Activated CD4-positive, alpha-beta memory T cell treated with anti-CD3 and anti-CD28 coated beads, Interleukin-2, amount 10 ng/mL, durations not matched to agents 7 days and 5 days (primary cell): Measurements from ENCODE around the gene VAV2. TPM values are rescaled to one million over a fixed set of nuclear protein-coding genes. Genes with fewer than 3 reads are reported as not detected.

Experiments
- CTCF ChIA-PET: fragments of 350-600 bp; sonication (Branson Sonifier 250); formaldehyde crosslinking; loops from one replicate; lab custom pipeline; 2021; ENCODE audit warnings: antibody characterized with exemption, inconsistent platforms; lab: Charles Lee
- POLR2A ChIA-PET: fragments of 350-600 bp; sonication (Branson Sonifier 250); formaldehyde crosslinking; loops from one replicate; lab custom pipeline; 2021; ENCODE audit warnings: antibody characterized with exemption; lab: Charles Lee
- DNase-seq: peaks from one replicate; pipeline ENCODE4 v3.0.0-alpha.2; 2020
- H3K27ac Mint-ChIP-seq: one replicate; pipeline ENCODE4 v1.8.0; 2021; ENCODE audit warnings: mild to moderate bottlenecking, mixed read lengths
- H3K27me3 Mint-ChIP-seq: one replicate; pipeline ENCODE4 v1.8.0; 2021; ENCODE audit warnings: mixed read lengths
- H3K36me3 Mint-ChIP-seq: one replicate; pipeline ENCODE4 v1.8.0; 2021; ENCODE audit warnings: low read depth, mixed read lengths
- H3K4me1 Mint-ChIP-seq: one replicate; pipeline ENCODE4 v1.8.0; 2021; ENCODE audit warnings: mixed read lengths
- H3K4me3 Mint-ChIP-seq: one replicate; pipeline ENCODE4 v1.8.0; 2021; ENCODE audit warnings: mild to moderate bottlenecking, mixed read lengths
- H3K9me3 Mint-ChIP-seq: one replicate; pipeline ENCODE4 v1.8.0; 2021; ENCODE audit warnings: mixed read lengths
- total RNA-seq, 2 experiments: library from RNA; stranded (reverse); gene quantifications; one replicate each; pipeline ENCODE4 v1.2.3, GENCODE V29; 2021

VAV2 gene
- total RNA-seq, 2 experiments from 2014 or later, result 2.4 to 2.9 TPM

DNA sequence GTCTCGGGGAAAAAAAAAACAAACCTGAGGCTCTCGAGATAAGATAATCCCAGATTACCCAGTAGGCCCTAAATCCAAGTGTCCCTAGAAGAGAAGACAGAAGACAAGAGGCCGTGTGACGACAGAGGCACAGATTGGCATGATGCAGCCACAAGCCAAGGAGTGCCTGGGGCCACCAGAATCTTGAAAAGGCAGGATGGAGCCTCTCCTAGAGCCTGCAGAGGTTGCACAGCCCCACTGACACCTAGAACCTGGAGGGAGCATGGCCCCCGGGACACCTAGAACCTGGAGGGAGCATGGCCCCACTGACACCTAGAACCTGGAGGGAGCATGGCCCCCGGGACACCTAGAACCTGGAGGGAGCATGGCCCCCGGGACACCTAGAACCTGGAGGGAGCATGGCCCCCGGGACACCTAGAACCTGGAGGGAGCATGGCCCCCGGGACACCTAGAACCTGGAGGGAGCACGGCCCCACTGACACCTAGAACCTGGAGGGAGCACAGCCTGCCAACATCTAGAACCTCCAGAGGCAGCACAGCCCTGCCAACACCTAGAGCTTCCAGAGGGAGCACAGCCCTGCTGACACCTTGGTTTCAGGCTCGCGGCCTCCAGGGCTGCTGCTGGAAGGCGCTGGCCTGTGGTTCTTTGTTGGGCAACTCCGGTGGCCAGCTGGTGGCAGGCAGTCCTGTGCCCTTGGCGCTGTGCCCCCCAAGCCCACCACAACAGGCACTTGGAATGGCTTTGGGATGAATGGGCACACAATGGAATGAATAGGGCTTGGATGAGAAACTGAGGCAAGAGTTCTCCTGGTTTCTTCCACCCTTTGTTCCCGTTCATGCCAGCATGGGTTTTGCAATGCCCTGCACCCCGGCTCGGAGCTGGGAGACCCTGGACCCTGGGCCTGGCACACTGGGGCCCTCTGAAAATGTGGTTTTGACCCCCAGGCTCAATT is 39.2 kb downstream of the VAV2 start:
- ChIA-PET CTCF (no interaction called here), POLR2A (no interaction called here)
- no peak for DNase-seq
- no peak overlapping the region for H3K27ac Mint-ChIP-seq
- H3K4me1 Mint-ChIP-seq, result peaks cover 11% of the 10 kb centered on the region
- H3K27me3 Mint-ChIP-seq, result no peaks in the 10 kb centered on the region
- H3K36me3 Mint-ChIP-seq, result no peaks in the 10 kb centered on the region
- no peak overlapping the region for H3K4me3 Mint-ChIP-seq
- H3K9me3 Mint-ChIP-seq, result no peaks in the 10 kb centered on the region

DNA sequence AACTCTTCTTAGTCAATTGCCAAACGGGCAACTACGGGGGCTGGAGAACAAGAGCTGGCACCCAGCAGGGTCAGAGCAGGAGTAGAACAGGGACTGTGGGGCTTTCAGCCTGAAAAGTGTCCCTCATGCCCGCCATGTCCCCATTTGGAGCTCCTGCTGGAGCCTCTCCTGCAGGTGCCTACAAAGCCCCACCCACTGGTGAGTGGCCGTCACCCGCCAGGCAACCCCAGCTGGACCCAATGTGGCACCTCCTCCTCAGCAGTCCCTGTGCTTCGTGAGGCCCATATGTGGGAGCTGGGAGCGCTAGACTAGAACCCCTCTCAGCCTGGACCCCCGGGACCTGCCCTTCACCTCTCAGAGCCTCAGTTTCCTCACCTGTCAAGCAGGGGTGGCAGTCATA is 40.9 kb downstream of the VAV2 start:
- Mint-ChIP-seq H3K36me3 (no peaks in the 10 kb centered on the region), H3K4me3 (no peak overlapping the region), H3K27me3 (no peaks in the 10 kb centered on the region), H3K4me1 (peaks cover 9% of the 10 kb centered on the region), H3K27ac (no peak overlapping the region), H3K9me3 (no peaks in the 10 kb centered on the region)
- ChIA-PET POLR2A (no interaction called here), CTCF (no interaction called here)
- no peak for DNase-seq

DNA sequence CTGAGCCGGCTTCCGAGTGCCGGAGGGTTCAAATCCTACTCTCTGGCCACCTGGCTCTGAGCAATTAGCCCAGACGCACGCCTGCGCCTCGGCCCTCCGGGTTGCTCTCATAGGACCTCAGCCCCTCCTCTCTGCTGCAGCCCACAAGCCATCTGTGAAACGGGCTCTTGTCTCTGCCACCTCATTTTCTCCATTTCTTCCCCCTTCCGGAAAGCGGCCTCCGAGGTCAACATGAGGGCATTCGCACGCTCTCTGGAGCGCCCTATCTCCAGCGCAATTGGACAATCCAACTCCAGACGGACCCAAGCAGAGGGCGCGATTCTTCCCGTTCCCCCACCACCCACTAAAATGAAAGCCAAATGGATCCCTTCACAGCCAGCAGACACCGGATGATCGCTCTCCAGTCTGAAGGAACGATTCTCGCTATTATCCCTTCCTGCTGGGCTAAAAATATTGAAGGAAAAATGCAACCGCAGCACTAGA is 41.5 kb downstream of the VAV2 start:
- ChIA-PET CTCF (no interaction called here), POLR2A (no interaction called here)
- DNase-seq, result no peak
- H3K36me3 Mint-ChIP-seq, result no peaks in the 10 kb centered on the region
- no peaks in the 10 kb centered on the region for H3K9me3 Mint-ChIP-seq
- H3K27ac Mint-ChIP-seq, result no peak overlapping the region
- peaks cover 9% of the 10 kb centered on the region for H3K4me1 Mint-ChIP-seq
- H3K27me3 Mint-ChIP-seq, result no peaks in the 10 kb centered on the region
- no peak overlapping the region for H3K4me3 Mint-ChIP-seq

DNA sequence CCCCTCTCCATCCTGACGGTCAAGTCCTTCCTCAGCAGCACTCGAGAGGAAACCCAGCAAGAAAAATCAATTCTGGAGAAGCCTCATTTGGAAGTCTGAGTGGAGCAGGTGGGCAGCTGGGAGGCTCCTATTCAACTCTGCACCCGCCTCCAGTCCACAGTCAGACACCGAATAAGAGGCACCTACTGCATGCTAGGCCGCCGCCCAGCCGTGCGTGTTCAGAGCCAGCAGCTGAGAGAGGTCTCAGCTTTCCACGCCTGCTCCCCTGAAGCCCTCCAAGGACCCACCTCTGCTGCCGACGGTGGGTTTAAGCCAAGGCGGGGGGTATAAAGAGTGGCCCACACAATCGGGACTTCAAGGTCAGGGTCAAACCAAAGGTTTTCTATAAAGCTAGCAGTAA is 41.9 kb downstream of the VAV2 start:
- H3K4me3 Mint-ChIP-seq, result no peak overlapping the region
- no peak for DNase-seq
- CTCF ChIA-PET, result no interaction called here
- no peaks in the 10 kb centered on the region for H3K9me3 Mint-ChIP-seq
- H3K36me3 Mint-ChIP-seq, result no peaks in the 10 kb centered on the region
- no peak overlapping the region for H3K27ac Mint-ChIP-seq
- H3K4me1 Mint-ChIP-seq, result peaks cover 9% of the 10 kb centered on the region
- POLR2A ChIA-PET, result no interaction called here
- no peaks in the 10 kb centered on the region for H3K27me3 Mint-ChIP-seq

DNA sequence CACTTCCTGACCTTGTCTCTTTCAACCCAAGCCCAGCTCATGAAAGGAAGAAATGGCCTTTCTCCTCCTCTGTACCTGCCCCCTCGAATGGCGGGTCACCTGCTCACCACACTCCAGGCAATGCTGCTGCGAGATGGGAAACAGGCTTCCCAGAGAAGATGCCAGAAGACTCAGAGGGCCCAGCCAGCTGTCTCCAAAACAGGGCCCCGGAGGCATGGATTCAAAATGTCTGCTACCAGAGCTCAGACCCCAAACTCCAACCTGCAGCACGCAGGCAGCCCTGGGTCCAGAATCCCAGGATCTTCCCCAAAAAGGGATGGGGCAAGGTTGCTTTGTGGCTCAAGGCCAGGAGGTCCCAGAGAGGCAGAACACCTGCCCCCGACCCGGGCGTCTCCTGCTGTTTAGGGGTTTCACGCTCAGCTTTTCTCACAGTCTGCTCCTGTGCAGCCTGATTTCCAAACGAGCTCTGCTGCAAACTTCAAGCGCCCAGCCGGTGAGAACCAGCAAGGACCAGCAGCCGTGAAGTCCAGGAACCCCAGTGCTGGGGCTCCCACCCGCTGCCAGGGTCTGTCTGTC is 42.5 kb downstream of the VAV2 start:
- CTCF ChIA-PET, result no interaction called here
- Mint-ChIP-seq H3K27me3 (no peaks in the 10 kb centered on the region), H3K9me3 (no peaks in the 10 kb centered on the region), H3K4me3 (no peak overlapping the region), H3K27ac (no peak overlapping the region), H3K4me1 (peaks cover 5% of the 10 kb centered on the region), H3K36me3 (no peaks in the 10 kb centered on the region)
- DNase-seq, result no peak
- POLR2A ChIA-PET, result no interaction called here

DNA sequence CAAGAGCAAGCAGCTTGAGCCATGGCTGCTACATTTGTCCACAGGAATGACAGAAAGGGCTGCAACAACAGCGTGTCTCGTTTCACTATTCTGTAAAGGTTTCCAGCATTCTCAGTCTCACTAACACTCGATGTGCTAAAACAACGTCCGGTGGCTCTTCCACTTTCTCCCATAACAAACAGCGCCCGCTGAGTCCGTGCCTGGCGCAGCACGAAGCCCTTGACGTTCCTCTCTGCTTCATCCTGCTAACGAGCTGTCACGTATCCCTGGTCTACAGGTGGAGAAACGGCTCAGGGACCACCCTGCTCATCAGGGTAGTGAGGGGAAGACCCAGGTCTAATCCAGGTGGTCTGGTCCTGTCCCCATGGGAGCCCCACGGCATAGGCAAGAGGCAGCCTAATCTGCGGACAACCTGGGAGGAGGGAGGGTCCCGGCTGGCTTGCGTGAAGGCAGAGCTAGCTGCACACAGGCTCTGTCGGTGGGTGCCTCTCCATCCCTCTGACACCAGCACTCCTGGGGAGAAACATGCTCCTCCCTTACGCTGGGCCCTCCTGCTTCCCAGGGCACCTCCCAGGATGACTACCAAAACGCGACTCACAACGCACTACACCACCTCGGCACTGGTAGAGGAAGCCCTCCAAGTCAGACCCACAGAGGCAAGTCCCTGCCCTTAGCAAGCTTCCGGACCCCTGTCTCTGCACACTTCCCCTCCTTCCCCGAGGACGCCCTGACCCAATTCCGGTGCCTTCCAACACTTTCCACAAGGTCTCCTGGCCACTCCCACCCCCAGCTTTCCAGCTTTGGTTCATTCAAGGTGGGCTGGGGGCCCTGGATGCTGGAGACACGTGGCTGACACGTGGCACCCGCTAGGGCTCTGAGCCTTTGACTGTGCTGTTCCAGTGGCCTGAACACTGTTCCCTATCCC is 43.3 kb downstream of the VAV2 start:
- no peak for DNase-seq
- Mint-ChIP-seq H3K4me3 (no peak overlapping the region), H3K9me3 (no peaks in the 10 kb centered on the region), H3K4me1 (no peaks in the 10 kb centered on the region), H3K27me3 (no peaks in the 10 kb centered on the region), H3K27ac (no peak overlapping the region), H3K36me3 (no peaks in the 10 kb centered on the region)
- ChIA-PET CTCF (no interaction called here), POLR2A (no interaction called here)

DNA sequence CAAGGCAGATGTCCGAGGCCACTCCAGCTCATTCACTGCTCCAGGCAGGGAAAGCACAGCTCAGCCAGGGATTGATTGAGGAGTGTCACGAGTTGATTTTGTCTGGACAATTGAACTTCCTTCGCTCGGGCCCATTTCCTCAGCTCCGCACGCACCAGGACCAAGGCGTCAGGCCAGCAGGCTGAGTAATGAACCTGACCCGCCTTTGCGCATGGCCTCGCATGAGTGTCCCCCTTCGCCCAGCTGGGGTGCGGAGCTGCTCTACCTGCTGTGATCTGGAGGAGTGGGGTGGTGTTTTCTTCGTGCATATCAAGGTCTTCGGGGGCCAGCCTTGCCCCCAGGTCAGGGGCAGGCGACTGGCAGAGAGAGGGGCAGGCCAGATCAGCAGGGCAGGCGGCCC is 44.0 kb downstream of the VAV2 start:
- Mint-ChIP-seq H3K36me3 (no peaks in the 10 kb centered on the region), H3K4me3 (no peak overlapping the region), H3K27ac (no peak overlapping the region), H3K9me3 (no peaks in the 10 kb centered on the region), H3K27me3 (no peaks in the 10 kb centered on the region), H3K4me1 (no peaks in the 10 kb centered on the region)
- CTCF ChIA-PET, result no interaction called here
- no peak for DNase-seq
- POLR2A ChIA-PET, result no interaction called here

DNA sequence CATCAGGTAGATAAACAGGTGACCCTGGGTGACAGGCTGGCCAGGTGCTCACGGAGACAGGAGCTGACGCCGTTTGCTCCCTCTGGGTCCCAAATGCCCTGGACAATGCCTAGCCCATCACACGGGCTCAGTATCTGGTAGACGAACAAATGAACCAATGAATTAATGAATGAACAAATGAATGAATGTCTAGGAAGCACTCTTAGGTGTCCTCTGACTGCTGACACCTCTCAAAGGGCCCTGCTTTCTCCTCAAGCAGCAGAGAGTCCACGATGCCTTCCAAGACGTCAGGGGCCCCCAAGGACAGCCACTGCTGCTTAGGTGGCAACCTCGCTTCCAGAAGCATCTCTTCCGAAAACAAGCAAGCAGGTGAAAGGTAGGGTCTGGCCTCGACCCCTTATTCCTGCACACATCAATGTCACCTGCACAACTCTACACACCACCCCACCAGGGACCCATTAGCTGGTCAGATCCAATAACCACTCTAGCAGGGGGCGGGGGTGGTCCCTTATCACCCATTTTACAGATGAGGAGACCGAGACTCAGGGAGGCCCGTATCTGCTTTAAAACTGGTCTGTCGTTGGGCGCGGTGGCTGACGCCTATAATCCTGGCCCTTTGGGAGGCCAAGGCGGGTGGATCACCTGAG is 45.2 kb downstream of the VAV2 start:
- no peak for DNase-seq
- ChIA-PET CTCF (no interaction called here), POLR2A (no interaction called here)
- no peaks in the 10 kb centered on the region for H3K4me1 Mint-ChIP-seq
- H3K4me3 Mint-ChIP-seq, result no peak overlapping the region
- no peaks in the 10 kb centered on the region for H3K36me3 Mint-ChIP-seq
- H3K27me3 Mint-ChIP-seq, result no peaks in the 10 kb centered on the region
- no peaks in the 10 kb centered on the region for H3K9me3 Mint-ChIP-seq
- H3K27ac Mint-ChIP-seq, result no peak overlapping the region

DNA sequence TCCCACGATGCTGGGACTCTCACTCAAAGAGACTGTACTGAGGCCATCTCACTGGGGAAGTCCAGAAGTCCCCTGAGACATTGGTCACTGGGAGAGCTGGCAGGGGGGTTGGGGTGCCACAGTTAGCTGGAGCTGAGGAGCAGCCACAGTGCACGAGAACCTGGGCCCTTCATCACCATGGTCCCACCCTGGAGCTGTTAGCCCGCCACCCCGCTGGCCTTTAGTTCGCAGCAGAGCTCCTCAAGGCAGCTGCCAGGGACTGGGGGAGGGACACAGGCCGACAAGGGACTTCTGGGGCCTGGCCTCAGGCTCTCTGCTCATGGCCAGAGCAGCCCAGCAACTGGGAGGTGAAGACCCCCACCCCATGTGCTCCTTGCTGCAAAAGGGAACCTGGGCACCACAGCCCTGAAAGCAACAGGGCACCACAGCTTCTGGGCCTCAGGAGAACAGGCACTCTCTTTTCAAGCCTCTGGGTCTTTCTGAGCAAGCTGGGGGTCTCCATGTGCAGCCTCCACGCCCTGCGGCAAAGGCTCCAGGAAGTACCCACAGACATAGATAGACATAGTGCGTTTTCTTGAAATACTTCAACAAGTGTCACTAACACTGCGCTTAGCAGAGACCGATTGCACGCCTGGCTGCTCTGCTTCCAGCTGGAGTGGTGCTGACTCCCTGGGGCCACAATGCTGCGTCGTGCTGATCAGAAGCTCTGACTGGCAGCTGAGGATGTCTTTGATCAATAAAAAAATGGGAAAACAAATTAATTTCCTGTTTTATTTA is 46.0 kb downstream of the VAV2 start:
- no peaks in the 10 kb centered on the region for H3K9me3 Mint-ChIP-seq
- CTCF ChIA-PET, result no interaction called here
- H3K4me1 Mint-ChIP-seq, result no peaks in the 10 kb centered on the region
- H3K27ac Mint-ChIP-seq, result no peak overlapping the region
- no peaks in the 10 kb centered on the region for H3K27me3 Mint-ChIP-seq
- DNase-seq, result no peak
- POLR2A ChIA-PET, result no interaction called here
- H3K36me3 Mint-ChIP-seq, result no peaks in the 10 kb centered on the region
- no peak overlapping the region for H3K4me3 Mint-ChIP-seq

DNA sequence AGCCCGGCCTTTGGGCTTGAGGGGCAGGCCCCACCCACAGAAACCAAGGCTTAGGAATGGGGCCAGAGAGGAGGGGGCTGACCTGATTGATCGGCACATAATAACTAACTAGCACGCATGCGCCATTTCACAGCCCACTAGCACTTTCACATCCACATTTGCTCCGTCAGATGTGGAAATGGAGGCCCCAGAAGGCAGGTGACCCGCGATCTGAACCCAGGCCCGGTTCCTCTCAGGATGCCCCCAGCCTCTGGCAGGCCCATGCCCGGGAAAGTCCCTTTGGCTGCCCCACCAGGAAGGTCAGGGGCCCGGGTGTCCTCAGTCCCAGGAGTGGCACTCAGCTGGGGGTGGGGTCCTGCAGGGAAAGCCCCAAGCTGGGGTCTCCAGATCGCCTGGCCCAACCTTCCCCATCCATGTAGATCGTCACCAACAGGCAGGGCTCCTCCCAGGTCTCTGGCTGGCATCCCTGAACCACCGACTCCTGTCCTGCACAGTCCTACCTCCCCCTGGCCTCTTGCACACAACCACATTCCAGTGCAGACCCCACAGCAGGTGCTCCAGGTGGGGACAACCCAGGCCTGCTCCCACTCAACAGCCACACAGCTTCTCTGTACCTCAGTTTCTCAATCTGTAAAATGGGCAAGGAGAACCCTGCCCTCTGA is 46.7 kb downstream of the VAV2 start:
- Mint-ChIP-seq H3K27me3 (no peaks in the 10 kb centered on the region), H3K27ac (no peak overlapping the region), H3K36me3 (no peaks in the 10 kb centered on the region), H3K9me3 (no peaks in the 10 kb centered on the region), H3K4me1 (no peaks in the 10 kb centered on the region), H3K4me3 (no peak overlapping the region)
- ChIA-PET POLR2A (interaction anchor here (1.7 kb wide), 1 partner anchor 11 kb away, joined by 4 read pairs; no protein-coding TSS in a partner anchor), CTCF (no interaction called here)
- no peak for DNase-seq

DNA sequence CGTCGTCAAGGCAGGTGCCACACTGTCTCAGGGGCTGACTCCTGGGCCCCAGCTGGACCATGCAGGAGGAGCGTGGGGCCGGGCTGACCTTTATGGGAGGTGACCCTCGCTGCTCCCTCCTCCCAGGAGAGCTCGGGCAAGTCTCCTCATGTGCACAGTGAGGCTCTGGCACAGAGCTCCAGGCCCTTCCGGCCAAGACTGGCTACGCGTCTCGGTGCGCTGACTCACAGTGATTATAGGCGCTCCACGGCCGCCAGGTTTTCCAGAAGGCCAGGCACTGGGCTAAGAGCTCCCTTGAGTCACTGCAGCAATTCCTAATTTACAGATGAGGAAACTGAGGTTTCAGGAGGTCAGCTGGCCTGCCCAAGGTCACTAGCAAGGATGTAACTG is 47.4 kb downstream of the VAV2 start:
- no peak overlapping the region for H3K27ac Mint-ChIP-seq
- H3K4me1 Mint-ChIP-seq, result no peaks in the 10 kb centered on the region
- DNase-seq, result no peak
- CTCF ChIA-PET, result no interaction called here
- no peaks in the 10 kb centered on the region for H3K27me3 Mint-ChIP-seq
- no peak overlapping the region for H3K4me3 Mint-ChIP-seq
- H3K36me3 Mint-ChIP-seq, result no peaks in the 10 kb centered on the region
- POLR2A ChIA-PET, result interaction anchor here (1.7 kb wide), 1 partner anchor 10 kb away, joined by 4 read pairs; no protein-coding TSS in a partner anchor
- H3K9me3 Mint-ChIP-seq, result no peaks in the 10 kb centered on the region
